Fibroblast of lung (primary cell): ENCODE measurements around the gene KLRF2. TPM values are rescaled to one million over a fixed set of nuclear protein-coding genes. Genes with fewer than 3 reads are reported as not detected.

Source experiments
- DNase-seq, 2 donors: peaks; one replicate each; pipeline versions ENCODE4 v3.0.0 to v3.0.0-alpha.2; 2010; ENCODE audit warnings: low read depth in 2 of 2
- H2AFZ ChIP-seq: 2 replicates; pipeline ENCODE4 v1.5.1; 2012; ENCODE audit warnings: low read length, control low read depth, inconsistent platforms
- H3K27ac ChIP-seq: 2 replicates; pipeline ENCODE4 v1.5.1; 2011; ENCODE audit warnings: low read length, control low read depth; ENCODE audit not compliant: insufficient read depth
- H3K27me3 ChIP-seq: 2 replicates; pipeline ENCODE4 v1.5.1; 2011; ENCODE audit warnings: mild to moderate bottlenecking, low read length; ENCODE audit not compliant: control insufficient read depth, insufficient read depth
- H3K36me3 ChIP-seq: 2 replicates; pipeline ENCODE4 v1.5.1; 2011; ENCODE audit warnings: low read length; ENCODE audit not compliant: control insufficient read depth, insufficient read depth
- H3K4me1 ChIP-seq: 2 replicates; pipeline ENCODE4 v1.5.1; 2011; ENCODE audit warnings: low read length; ENCODE audit not compliant: control insufficient read depth, insufficient read depth; ENCODE audit errors: extremely low read depth
- H3K4me2 ChIP-seq: 2 replicates; pipeline ENCODE4 v1.5.1; 2011; ENCODE audit warnings: low read length, control low read depth; ENCODE audit not compliant: insufficient read depth; ENCODE audit errors: extremely low read depth
- H3K4me3 ChIP-seq, 4 experiments: fragments of 200-600 bp in 1 of 4; sonication (generic) in 1 of 4; replicated peaks in 1 of 4; 2 replicates each; pipeline ENCODE4 v1.5.1; 2011 to 2016; ENCODE audit warnings: low read length in 4 of 4, low read depth in 3 of 4, mild to moderate bottlenecking in 3 of 4, control low read depth in 2 of 4, inconsistent platforms in 1 of 4, mixed read lengths in 1 of 4; ENCODE audit not compliant: insufficient read depth in 1 of 4; ENCODE audit errors: control extremely low read depth in 1 of 4
- H3K79me2 ChIP-seq: 2 replicates; pipeline ENCODE4 v1.5.1; 2012; ENCODE audit warnings: mild to moderate bottlenecking, low read length, inconsistent platforms; ENCODE audit not compliant: control insufficient read depth, insufficient read depth
- H3K9ac ChIP-seq: 2 replicates; pipeline ENCODE4 v1.5.1; 2011; ENCODE audit warnings: mild to moderate bottlenecking, low read length, control low read depth; ENCODE audit not compliant: insufficient read depth
- H3K9me3 ChIP-seq: 2 replicates; pipeline ENCODE4 v1.5.1; 2012; ENCODE audit warnings: low read depth, low read length; ENCODE audit not compliant: control insufficient read depth, insufficient read depth
- H4K20me1 ChIP-seq: 2 replicates; pipeline ENCODE4 v1.5.1; 2011; ENCODE audit warnings: low read length; ENCODE audit not compliant: control insufficient read depth, insufficient read depth; ENCODE audit errors: extremely low read depth
- CTCF ChIP-seq, 2 donors: IDR thresholded peaks in 1 of 2; conservative IDR thresholded peaks in 1 of 2; 1 replicate in 1 of 2; 2 replicates in 1 of 2; pipeline ENCODE4 v1.5.1; 2011 to 2012; ENCODE audit warnings: low read length in 2 of 2, control low read depth in 1 of 2, inconsistent platforms in 1 of 2, low read depth in 1 of 2, mild to moderate bottlenecking in 1 of 2
- EZH2 ChIP-seq: IDR thresholded peaks from 2 replicates; pipeline ENCODE4 v1.5.1; 2012; ENCODE audit warnings: low read length, control low read depth, mild to moderate bottlenecking; ENCODE audit errors: missing control alignments
- polyA plus RNA-seq, 2 donors: library from polyadenylated mRNA; depleted of rRNA in 1 of 2; stranded (reverse) in 1 of 2; unstranded in 1 of 2; fragments of >200 nt; gene quantifications; 2 replicates each; pipeline ENCODE4 v1.2.1, GENCODE V29; 2011 to 2012; ENCODE audit warnings: missing spikeins in 1 of 2
- total RNA-seq: library from RNA; depleted of rRNA; stranded (reverse); fragments of >200 nt; gene quantifications from 2 replicates; pipeline ENCODE4 v1.2.1, GENCODE V29; 2014

The KLRF2 gene
- total and polyA plus RNA-seq, 2 donors (not counting 1 experiment from before 2014, with no cell fraction given), result not detected

GRCh38 chr12:9935026-9935425 is 53.7 kb downstream of the KLRF2 start:
- Histone ChIP-seq H3K27ac (no peak overlapping the region), H3K9ac (no peak overlapping the region), H3K4me2 (no peak overlapping the region), H2AFZ (no peak overlapping the region), H4K20me1 (no peaks in the 10 kb centered on the region), H3K36me3 (no peaks in the 10 kb centered on the region), H3K9me3 (no peaks in the 10 kb centered on the region), H3K79me2 (no peaks in the 10 kb centered on the region), H3K4me3 (no peak overlapping the region), H3K27me3 (no peaks in the 10 kb centered on the region), H3K4me1 (no peaks in the 10 kb centered on the region)
- no peak for DNase-seq
- TF ChIP-seq CTCF (conservative IDR thresholded peaks at IDR 0.05 in 1 of 2, IDR thresholded peaks at IDR 0.05 in 1 of 2; ENCODE audit: low read depth in 1 of 2, low read length in 2 of 2) (no peak), EZH2 (no peak)

- H3K27me3 ChIP-seq, result no peaks in the 10 kb centered on the region
- no peaks in the 10 kb centered on the region for H3K4me1 ChIP-seq
- no peak overlapping the region for H3K27ac ChIP-seq
- no peak overlapping the region for H3K4me3 ChIP-seq
- H4K20me1 ChIP-seq, result no peaks in the 10 kb centered on the region
- H3K79me2 ChIP-seq, result no peaks in the 10 kb centered on the region
- no peak for DNase-seq
- H3K9ac ChIP-seq, result no peak overlapping the region
- H2AFZ ChIP-seq, result no peak overlapping the region
- H3K36me3 ChIP-seq, result no peaks in the 10 kb centered on the region
- no peaks in the 10 kb centered on the region for H3K9me3 ChIP-seq
- H3K4me2 ChIP-seq, result no peak overlapping the region
- no peak for TF ChIP-seq EZH2
- TF ChIP-seq CTCF (conservative IDR thresholded peaks at IDR 0.05 in 1 of 2, IDR thresholded peaks at IDR 0.05 in 1 of 2; ENCODE audit: low read depth in 1 of 2, low read length in 2 of 2), result no peak
These were observed 55.3 kb downstream of the KLRF2 start for GRCh38 chr12:9936591-9936990.

- Histone ChIP-seq H3K4me1 (no peaks in the 10 kb centered on the region), H3K79me2 (no peaks in the 10 kb centered on the region), H3K27ac (no peak overlapping the region), H3K27me3 (peaks cover 4% of the 10 kb centered on the region), H4K20me1 (no peaks in the 10 kb centered on the region), H3K4me2 (no peak overlapping the region), H3K9me3 (no peaks in the 10 kb centered on the region), H3K36me3 (no peaks in the 10 kb centered on the region), H3K4me3 (no peak overlapping the region), H3K9ac (no peak overlapping the region), H2AFZ (no peak overlapping the region)
- DNase-seq, result peak in 1 of 2 donors; percentile 17
- TF ChIP-seq CTCF (conservative IDR thresholded peaks at IDR 0.05 in 1 of 2, IDR thresholded peaks at IDR 0.05 in 1 of 2; ENCODE audit: low read depth in 1 of 2, low read length in 2 of 2) (peak in 1 of 2 donors; percentile 44), EZH2 (no peak)
These were observed 59.1 kb downstream of the KLRF2 start for GRCh38 chr12:9940375-9940774.
